NAMALWA (cell line): Measurements from ENCODE around the gene ALDOB.

Experiments
- DNase-seq: peaks from one replicate; pipeline ENCODE4 v3.0.0-alpha.2; 2015; ENCODE audit warnings: low spot score

ALDOB gene

GRCh38 chr9:101435601-101436079 lies at the start of gene ALDOB:
ALDOB (minus strand) TSS chr9:101435774; CDS start chr9:101430887, 4,887 bp downstream.
- DNase-seq: no peak

- DNase-seq: no peak
Measured at GRCh38 chr9:101484046-101484445, 48.5 kb upstream of the ALDOB start.

- DNase-seq: no peak
Measured at GRCh38 chr9:101481261-101481660, 45.7 kb upstream of the ALDOB start.

- DNase-seq: no peak
Measured at GRCh38 chr9:101480386-101480785, 44.8 kb upstream of the ALDOB start.

- DNase-seq: no peak
Measured at GRCh38 chr9:101479338-101480030, 43.9 kb upstream of the ALDOB start.

GRCh38 chr9:101478906-101479305 lies 43.3 kb upstream of the ALDOB start:
- no peak for DNase-seq

- no peak for DNase-seq
Measured at GRCh38 chr9:101478444-101478843, 42.9 kb upstream of the ALDOB start.

GRCh38 chr9:101477736-101478135 lies 42.2 kb upstream of the ALDOB start:
- no peak for DNase-seq

GRCh38 chr9:101477214-101477613 lies 41.6 kb upstream of the ALDOB start:
- DNase-seq: no peak

GRCh38 chr9:101476576-101477208 lies 41.1 kb upstream of the ALDOB start:
- no peak for DNase-seq

- DNase-seq: no peak
Measured at GRCh38 chr9:101472891-101473290, 37.3 kb upstream of the ALDOB start.

- DNase-seq: no peak
Measured at GRCh38 chr9:101470929-101471328, 35.4 kb upstream of the ALDOB start.

- no peak for DNase-seq
Measured at GRCh38 chr9:101470021-101470420, 34.4 kb upstream of the ALDOB start.

GRCh38 chr9:101469026-101469425 lies 33.5 kb upstream of the ALDOB start:
- no peak for DNase-seq

GRCh38 chr9:101468116-101468515 lies 32.5 kb upstream of the ALDOB start:
- no peak for DNase-seq

- no peak for DNase-seq
Measured at GRCh38 chr9:101467690-101468089, 32.1 kb upstream of the ALDOB start.

- DNase-seq: no peak
Measured at GRCh38 chr9:101466863-101467262, 31.3 kb upstream of the ALDOB start.

GRCh38 chr9:101465326-101465915 lies 29.8 kb upstream of the ALDOB start:
- DNase-seq: peak; percentile 47

GRCh38 chr9:101463397-101463796 lies 27.8 kb upstream of the ALDOB start:
- no peak for DNase-seq

- no peak for DNase-seq
Measured at GRCh38 chr9:101462558-101462957, 27.0 kb upstream of the ALDOB start.

- DNase-seq: no peak
Measured at GRCh38 chr9:101460965-101461364, 25.4 kb upstream of the ALDOB start.

GRCh38 chr9:101458963-101459631 lies 23.5 kb upstream of the ALDOB start:
- DNase-seq: peak; percentile 82

GRCh38 chr9:101457003-101457402 lies 21.4 kb upstream of the ALDOB start:
- DNase-seq: no peak
